Measurements from ENCODE around the gene AKR1C2. TPM values are rescaled to one million over a fixed set of nuclear protein-coding genes. Genes with fewer than 3 reads are reported as not detected.
"Not testable (repeated sequence)": the region's sequence is repeated elsewhere in the genome, so short reads cannot be mapped to it uniquely, and the experiment has no call there.

AKR1C2 gene
- total RNA-seq, 1 donor from 2014 or later: 2.6 TPM

DNA sequence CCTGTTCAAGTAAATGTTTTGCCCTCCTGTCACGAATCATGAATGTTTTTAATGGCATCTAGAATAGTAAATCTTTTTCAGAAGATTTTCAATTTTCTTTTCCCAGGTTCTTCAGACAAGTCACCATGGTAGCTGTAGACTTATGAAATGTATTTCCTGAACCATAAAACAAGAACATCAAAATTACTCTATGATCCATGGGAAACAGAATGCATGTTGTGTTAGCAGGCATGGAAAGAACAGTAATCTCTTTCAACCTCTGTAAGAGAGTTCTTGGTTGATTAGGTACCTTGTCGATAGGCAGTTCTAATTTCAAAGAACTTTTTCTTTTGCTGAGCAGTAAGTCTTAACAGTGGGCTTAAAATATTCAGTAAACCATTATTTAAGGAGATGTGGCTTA lies 22.9 kb downstream of the AKR1C2 start:
- no peaks in the 10 kb centered on the region for H3K36me3 Mint-ChIP-seq
- TF ChIP-seq, protein P1, sequence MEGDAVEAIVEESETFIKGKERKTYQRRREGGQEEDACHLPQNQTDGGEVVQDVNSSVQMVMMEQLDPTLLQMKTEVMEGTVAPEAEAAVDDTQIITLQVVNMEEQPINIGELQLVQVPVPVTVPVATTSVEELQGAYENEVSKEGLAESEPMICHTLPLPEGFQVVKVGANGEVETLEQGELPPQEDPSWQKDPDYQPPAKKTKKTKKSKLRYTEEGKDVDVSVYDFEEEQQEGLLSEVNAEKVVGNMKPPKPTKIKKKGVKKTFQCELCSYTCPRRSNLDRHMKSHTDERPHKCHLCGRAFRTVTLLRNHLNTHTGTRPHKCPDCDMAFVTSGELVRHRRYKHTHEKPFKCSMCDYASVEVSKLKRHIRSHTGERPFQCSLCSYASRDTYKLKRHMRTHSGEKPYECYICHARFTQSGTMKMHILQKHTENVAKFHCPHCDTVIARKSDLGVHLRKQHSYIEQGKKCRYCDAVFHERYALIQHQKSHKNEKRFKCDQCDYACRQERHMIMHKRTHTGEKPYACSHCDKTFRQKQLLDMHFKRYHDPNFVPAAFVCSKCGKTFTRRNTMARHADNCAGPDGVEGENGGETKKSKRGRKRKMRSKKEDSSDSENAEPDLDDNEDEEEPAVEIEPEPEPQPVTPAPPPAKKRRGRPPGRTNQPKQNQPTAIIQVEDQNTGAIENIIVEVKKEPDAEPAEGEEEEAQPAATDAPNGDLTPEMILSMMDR (IDR thresholded peaks at IDR 0.05; ENCODE audit: unreplicated experiment): no peak
- peaks cover 7% of the 10 kb centered on the region for H3K4me1 Mint-ChIP-seq
- DNase-seq (ENCODE audit: low spot score in 2 of 2, unreplicated experiment in 2 of 2): no peak
- H3K9me3 Mint-ChIP-seq: peaks cover 19% of the 10 kb centered on the region
- H3K4me3 Mint-ChIP-seq: no peak overlapping the region
- H3K27me3 Mint-ChIP-seq (ENCODE audit: low read depth): no peaks in the 10 kb centered on the region
- H3K27ac Mint-ChIP-seq: no peak overlapping the region

DNA sequence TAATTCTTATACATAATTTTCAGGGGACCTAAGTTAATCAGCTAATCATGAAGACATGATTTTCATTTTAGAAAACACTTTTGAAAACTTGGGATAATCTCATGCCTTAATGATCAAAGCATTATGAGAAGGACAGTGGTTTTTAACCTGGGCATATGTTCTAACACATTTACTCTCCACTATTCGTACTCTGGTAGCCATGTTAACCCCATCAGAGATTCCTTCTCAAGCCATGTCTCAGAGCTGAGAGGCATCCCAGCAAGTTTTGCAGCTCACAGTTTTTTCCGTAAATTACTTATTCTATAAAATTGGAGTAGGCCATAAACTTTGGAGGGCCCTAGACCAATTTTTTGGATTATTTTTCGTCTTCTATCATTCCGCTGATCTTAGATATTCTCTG lies 24.8 kb downstream of the AKR1C2 start:
- Mint-ChIP-seq H3K9me3 (peaks cover 15% of the 10 kb centered on the region), H3K36me3 (no peaks in the 10 kb centered on the region), H3K27ac (no peak overlapping the region), H3K4me1 (peaks cover 7% of the 10 kb centered on the region), H3K27me3 (ENCODE audit: low read depth) (no peaks in the 10 kb centered on the region), H3K4me3 (no peak overlapping the region)
- DNase-seq (ENCODE audit: low spot score in 2 of 2, unreplicated experiment in 2 of 2): no peak
- TF ChIP-seq, protein P1 (IDR thresholded peaks at IDR 0.05; ENCODE audit: unreplicated experiment): no peak

DNA sequence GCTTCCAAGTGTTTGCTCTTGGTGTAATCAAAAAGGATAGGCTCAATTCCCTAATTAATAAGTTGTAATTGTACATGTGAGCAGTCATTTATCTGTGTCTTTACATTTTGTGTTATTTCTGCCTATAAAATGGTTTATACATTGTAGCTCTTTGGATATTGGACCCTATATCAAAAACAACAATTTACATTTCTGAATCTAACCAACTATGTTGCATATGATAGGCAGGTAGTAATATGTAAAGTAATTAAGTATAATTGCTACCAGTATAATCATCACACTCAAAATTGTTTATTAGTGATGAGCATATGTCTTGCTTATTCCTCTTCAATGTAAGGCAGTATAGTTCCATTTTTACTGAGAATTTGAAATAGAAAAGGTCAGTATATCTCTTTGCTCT lies 26.6 kb downstream of the AKR1C2 start:
- DNase-seq (ENCODE audit: low spot score in 2 of 2, unreplicated experiment in 2 of 2): no peak
- peaks cover 3% of the 10 kb centered on the region for H3K4me1 Mint-ChIP-seq
- H3K36me3 Mint-ChIP-seq: no peaks in the 10 kb centered on the region
- H3K27ac Mint-ChIP-seq: no peak overlapping the region
- no peaks in the 10 kb centered on the region for H3K27me3 Mint-ChIP-seq (ENCODE audit: low read depth)
- H3K9me3 Mint-ChIP-seq: peaks cover 15% of the 10 kb centered on the region
- H3K4me3 Mint-ChIP-seq: no peak overlapping the region
- TF ChIP-seq, protein P1 (IDR thresholded peaks at IDR 0.05; ENCODE audit: unreplicated experiment): no peak

DNA sequence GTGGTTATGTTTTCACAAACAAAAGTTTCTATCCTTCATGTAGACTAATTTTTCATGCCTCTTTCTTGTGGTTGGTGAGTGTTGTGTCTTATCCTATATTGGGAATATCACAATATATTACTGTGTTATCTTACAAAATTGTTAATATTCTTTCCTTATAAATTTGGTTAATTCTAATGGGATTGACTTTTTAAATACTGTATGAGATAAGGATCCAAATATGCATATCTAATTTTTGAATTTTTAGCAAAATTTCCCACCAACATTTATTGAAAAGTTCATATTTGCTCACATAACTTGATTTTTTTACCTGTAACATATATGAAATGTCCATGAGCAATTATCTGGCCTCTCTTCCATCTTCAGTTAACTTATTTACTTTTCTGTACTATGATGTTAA lies 29.3 kb downstream of the AKR1C2 start:
- not testable (repeated sequence) for H3K36me3 Mint-ChIP-seq; H3K4me3 Mint-ChIP-seq; H3K27me3 Mint-ChIP-seq (ENCODE audit: low read depth); H3K4me1 Mint-ChIP-seq; H3K27ac Mint-ChIP-seq; DNase-seq (ENCODE audit: low spot score in 2 of 2, unreplicated experiment in 2 of 2)
- H3K9me3 Mint-ChIP-seq: peaks cover 12% of the 10 kb centered on the region

DNA sequence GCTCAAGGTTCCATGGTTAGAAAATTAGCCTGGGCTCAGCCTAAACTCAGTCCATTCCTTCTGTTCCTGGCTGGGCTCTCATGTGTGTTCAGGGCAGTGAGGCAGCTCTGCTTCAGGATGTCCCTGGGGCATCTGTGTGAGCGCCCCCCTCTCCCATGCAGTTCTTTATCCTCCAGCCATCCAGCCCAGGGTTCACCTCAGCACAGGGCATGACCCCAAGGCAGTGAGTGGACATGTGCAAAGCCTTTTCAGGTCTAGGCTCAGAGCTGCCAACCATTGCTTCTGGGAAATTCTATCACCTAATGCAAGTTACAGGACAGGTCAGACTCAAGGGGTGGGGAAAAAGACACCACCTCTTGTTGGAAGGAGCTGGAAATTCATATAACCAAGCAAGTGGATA lies 30.4 kb downstream of the AKR1C2 start:
- H3K4me3 Mint-ChIP-seq; H3K36me3 Mint-ChIP-seq; H3K27me3 Mint-ChIP-seq (ENCODE audit: low read depth); H3K4me1 Mint-ChIP-seq; H3K27ac Mint-ChIP-seq; DNase-seq (ENCODE audit: low spot score in 2 of 2, unreplicated experiment in 2 of 2): not testable (repeated sequence)
- H3K9me3 Mint-ChIP-seq: peaks cover 17% of the 10 kb centered on the region

DNA sequence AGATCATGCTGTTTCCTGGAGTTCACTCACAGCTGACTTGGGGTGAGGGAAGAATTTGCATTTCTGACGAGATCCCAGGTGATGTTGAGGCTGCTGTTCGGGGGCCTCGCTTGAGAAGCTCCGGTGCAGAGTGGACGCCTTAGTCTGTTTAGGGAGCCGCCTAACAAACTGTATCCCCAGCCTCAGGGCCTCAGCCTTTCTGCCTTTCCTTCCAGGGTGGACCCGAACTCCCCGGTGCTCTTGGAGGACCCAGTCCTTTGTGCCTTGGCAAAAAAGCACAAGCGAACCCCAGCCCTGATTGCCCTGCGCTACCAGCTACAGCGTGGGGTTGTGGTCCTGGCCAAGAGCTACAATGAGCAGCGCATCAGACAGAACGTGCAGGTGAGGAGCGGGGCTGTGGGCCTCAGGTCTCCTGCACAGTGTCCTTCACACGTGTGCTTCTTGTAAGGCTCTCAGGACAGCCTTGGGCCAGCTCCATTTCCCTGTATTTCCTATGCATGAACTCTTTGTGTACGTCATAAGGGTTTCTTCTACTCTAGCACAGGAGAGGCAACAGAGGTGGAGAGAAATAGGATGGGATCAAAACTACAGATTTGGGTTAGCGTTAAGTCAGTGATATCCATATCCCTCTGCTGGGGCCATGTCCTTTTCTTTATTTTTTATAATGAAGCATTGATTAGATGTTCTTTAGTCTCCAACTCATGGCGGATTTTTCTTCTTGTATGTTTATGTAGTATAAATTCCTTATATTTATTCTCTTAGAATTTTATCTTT lies 31.1 kb downstream of the AKR1C2 start:
- H3K27ac Mint-ChIP-seq; H3K27me3 Mint-ChIP-seq (ENCODE audit: low read depth): not testable (repeated sequence)

DNA sequence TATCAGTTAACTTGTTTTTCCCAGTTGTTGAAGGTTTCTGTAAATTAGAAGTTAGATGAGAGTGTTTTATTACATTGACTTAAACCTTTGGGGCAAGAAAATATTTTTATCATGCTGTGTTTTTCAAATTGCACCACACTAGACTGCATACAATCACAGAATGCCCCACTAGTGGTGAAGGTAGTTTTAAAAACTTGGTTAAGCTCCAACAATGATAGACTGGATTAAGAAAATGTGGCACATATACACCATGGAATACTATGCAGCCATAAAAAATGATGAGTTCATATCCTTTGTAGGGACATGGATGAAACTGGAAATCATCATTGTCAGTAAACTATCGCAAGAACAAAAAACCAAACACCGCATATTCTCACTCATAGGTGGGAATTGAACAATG lies 33.3 kb downstream of the AKR1C2 start:
- not testable (repeated sequence) for H3K27ac Mint-ChIP-seq; H3K27me3 Mint-ChIP-seq (ENCODE audit: low read depth); H3K4me1 Mint-ChIP-seq; DNase-seq (ENCODE audit: low spot score in 2 of 2, unreplicated experiment in 2 of 2); H3K36me3 Mint-ChIP-seq; H3K4me3 Mint-ChIP-seq
- H3K9me3 Mint-ChIP-seq: peaks cover 16% of the 10 kb centered on the region

More for the DNA sequence above, 31.1 kb downstream of the AKR1C2 start:
- DNase-seq (ENCODE audit: low spot score in 2 of 2, unreplicated experiment in 2 of 2); H3K4me3 Mint-ChIP-seq; H3K36me3 Mint-ChIP-seq; H3K4me1 Mint-ChIP-seq: not testable (repeated sequence)
- H3K9me3 Mint-ChIP-seq: peaks cover 17% of the 10 kb centered on the region

DNA sequence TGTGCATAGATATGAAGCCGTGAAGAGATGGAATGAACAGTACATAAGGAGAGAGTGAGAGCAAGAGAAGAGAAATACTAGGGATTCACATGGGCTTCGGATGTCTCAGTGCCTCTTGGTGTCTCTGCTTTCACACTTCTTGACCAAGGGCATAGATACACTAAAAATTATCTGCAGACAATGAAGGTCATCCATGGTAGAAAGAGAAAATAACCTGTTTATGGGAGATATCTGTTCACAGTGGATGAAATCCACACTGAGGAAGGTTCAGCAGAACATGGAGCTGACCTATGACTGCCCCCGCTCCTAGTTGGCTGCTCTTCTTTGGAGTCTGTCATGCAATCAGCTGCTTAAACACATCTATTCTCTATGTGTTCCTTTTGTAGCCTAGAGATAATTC lies 34.4 kb downstream of the AKR1C2 start:
- H3K27ac Mint-ChIP-seq; H3K27me3 Mint-ChIP-seq (ENCODE audit: low read depth); H3K4me1 Mint-ChIP-seq; H3K36me3 Mint-ChIP-seq; H3K4me3 Mint-ChIP-seq; DNase-seq (ENCODE audit: low spot score in 2 of 2, unreplicated experiment in 2 of 2): not testable (repeated sequence)
- H3K9me3 Mint-ChIP-seq: peaks cover 16% of the 10 kb centered on the region

DNA sequence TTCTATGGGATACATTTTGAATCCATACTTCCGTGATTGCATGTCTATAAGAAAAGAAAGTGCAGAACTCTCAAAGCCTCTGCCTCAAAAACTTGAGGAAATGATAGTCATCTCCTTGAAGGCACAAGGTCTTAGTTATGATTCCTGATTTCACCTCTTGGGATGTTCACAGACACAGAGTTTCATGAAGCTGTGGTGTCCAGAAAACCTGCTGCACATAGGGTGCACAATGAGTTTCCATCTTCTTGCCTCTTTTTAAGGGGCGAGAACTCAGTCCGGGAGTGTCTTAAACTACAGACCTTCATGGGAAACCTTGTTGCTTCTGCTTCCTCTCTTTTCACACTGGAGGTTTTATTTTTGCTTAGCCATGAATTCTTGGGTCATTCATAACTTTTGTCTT lies 36.5 kb downstream of the AKR1C2 start:
- H3K4me3 Mint-ChIP-seq; H3K4me1 Mint-ChIP-seq; H3K36me3 Mint-ChIP-seq; H3K27me3 Mint-ChIP-seq (ENCODE audit: low read depth); DNase-seq (ENCODE audit: low spot score in 2 of 2, unreplicated experiment in 2 of 2); H3K27ac Mint-ChIP-seq: not testable (repeated sequence)
- peaks cover 16% of the 10 kb centered on the region for H3K9me3 Mint-ChIP-seq

DNA sequence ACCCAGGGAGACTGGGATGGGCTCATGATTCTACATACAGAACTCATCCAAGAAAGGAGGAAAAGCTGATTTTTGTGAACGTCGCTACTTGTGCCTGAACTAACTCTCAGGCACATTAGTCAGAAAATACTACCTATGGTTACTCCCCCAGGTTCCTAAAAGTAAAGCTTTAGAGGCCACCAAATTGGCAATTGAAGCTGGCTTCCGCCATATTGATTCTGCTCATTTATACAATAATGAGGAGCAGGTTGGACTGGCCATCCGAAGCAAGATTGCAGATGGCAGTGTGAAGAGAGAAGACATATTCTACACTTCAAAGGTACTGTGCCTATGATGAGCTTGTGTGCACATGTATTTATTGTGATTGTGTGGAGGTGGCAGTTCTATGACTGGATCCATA lies 37.9 kb downstream of the AKR1C2 start:
- not testable (repeated sequence) for H3K27me3 Mint-ChIP-seq (ENCODE audit: low read depth); H3K4me1 Mint-ChIP-seq; H3K36me3 Mint-ChIP-seq; H3K27ac Mint-ChIP-seq; DNase-seq (ENCODE audit: low spot score in 2 of 2, unreplicated experiment in 2 of 2); H3K4me3 Mint-ChIP-seq
- peaks cover 19% of the 10 kb centered on the region for H3K9me3 Mint-ChIP-seq

DNA sequence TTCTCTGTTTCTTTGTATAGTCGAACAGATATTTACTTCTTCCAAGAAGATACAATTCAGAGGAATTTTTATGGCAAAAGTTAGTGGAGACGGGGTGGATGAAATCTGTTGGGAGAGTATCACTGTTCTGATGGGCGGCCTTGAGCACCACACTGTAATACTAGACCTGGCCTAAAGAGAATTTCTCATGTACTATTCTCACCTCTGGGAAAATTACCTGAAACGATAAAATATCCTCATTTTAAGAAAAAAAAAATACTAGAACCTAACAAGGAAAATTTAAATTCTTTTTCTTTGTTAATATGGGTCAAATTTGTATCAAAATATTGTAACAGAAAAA lies 39.9 kb downstream of the AKR1C2 start:
- not testable (repeated sequence) for DNase-seq (ENCODE audit: low spot score in 2 of 2, unreplicated experiment in 2 of 2); H3K27ac Mint-ChIP-seq

More for the DNA sequence above, 39.9 kb downstream of the AKR1C2 start:
- not testable (repeated sequence) for H3K27me3 Mint-ChIP-seq (ENCODE audit: low read depth); H3K4me1 Mint-ChIP-seq; H3K36me3 Mint-ChIP-seq; H3K4me3 Mint-ChIP-seq
- peaks cover 13% of the 10 kb centered on the region for H3K9me3 Mint-ChIP-seq
